ENCODE data around the gene NR4A3. TPM values are rescaled to one million over a fixed set of nuclear protein-coding genes. Genes with fewer than 3 reads are reported as not detected.
A peak's percentile ranks its signal among the peaks of the same experiment; 100 is the strongest.

The NR4A3 gene
- total RNA-seq, 4 donors from 2014 or later: 1.8 to 34.0 (median 3.8) TPM

DNA sequence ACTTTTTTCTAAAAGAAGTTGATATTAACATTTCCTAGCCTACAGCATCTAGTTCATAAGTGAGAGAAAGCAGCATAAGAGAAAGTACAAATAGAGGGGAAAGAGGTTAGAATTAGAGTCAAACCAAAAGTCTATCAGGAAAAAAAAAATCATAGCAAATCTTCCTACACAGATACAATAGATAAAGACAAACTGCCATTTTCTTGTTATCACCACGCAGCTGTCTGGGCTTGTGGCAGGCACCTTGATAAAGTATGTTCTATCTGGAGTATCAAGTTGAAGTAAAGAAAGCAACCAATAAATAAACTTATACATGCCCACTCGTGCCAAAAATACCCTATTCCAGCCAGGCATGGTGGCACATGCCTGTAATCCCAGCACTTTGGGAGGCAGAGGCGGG, 5.3 kb upstream of the NR4A3 start:
- no peak for ATAC-seq
- TF ChIP-seq POLR2A (IDR thresholded peaks at IDR 0.05): no peak
- TF ChIP-seq, protein P1, sequence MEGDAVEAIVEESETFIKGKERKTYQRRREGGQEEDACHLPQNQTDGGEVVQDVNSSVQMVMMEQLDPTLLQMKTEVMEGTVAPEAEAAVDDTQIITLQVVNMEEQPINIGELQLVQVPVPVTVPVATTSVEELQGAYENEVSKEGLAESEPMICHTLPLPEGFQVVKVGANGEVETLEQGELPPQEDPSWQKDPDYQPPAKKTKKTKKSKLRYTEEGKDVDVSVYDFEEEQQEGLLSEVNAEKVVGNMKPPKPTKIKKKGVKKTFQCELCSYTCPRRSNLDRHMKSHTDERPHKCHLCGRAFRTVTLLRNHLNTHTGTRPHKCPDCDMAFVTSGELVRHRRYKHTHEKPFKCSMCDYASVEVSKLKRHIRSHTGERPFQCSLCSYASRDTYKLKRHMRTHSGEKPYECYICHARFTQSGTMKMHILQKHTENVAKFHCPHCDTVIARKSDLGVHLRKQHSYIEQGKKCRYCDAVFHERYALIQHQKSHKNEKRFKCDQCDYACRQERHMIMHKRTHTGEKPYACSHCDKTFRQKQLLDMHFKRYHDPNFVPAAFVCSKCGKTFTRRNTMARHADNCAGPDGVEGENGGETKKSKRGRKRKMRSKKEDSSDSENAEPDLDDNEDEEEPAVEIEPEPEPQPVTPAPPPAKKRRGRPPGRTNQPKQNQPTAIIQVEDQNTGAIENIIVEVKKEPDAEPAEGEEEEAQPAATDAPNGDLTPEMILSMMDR (IDR thresholded peaks at IDR 0.05 in 4 of 5, conservative IDR thresholded peaks at IDR 0.05 in 1 of 5): no peak
- Histone ChIP-seq H3K4me1 (peaks cover 18 to 31% of the 10 kb centered on the region in 2 donors), H3K27ac (peak overlapping the region in 3 of 4 donors; percentile 98 to 100 (median 99)), H3K9me3 (no peaks in the 10 kb centered on the region), H3K4me3 (no peak overlapping the region), H3K36me3 (no peaks in the 10 kb centered on the region), H3K27me3 (no peaks in the 10 kb centered on the region)
- DNase-seq: no peak
- intact Hi-C loops (cut with DNase I; ENCODE audit: low total_unique reads): loop anchor here (5.0 to 10.0 kb wide), 5 partner anchors 632 to 1832 kb away; partner anchors contain the start of genes ANP32B, MRPL50, TGFBR1 and ZNF189
- in situ Hi-C loops (cut with MboI; ENCODE audit: low sequenced_read_pairs in 4 of 4): loop anchor here (10.0 to 25.0 kb wide), 5 partner anchors 396 to 629 kb away; partner anchors contain the start of genes ALG2 (in 1 of the 4) and SEC61B (in 1 of the 4)

DNA sequence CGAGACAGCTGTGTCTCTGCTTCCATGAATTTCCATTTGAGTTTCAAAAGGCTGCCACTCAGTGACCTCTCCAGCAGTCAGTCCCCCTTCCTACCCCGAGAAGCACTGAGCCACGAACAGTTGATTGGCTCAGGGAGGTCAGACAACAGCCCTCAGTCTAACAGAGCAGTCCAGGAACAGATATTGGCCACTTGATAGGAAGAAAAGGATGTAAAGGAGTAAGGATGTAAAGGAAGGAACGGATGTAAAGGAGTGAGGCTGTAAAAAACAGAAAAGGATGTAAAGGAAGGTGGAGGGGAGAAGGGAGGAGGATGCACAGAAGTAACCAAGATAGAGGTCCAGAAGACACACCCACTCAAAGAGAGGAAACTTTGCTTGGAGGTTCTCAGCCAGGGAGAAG, 3.2 kb upstream of the NR4A3 start:
- intact Hi-C loops (cut with DNase I; ENCODE audit: low total_unique reads): loop anchor here (5.0 to 10.0 kb wide), 5 partner anchors 634 to 1834 kb away; partner anchors contain the start of genes ANP32B, MRPL50, TGFBR1 and ZNF189

DNA sequence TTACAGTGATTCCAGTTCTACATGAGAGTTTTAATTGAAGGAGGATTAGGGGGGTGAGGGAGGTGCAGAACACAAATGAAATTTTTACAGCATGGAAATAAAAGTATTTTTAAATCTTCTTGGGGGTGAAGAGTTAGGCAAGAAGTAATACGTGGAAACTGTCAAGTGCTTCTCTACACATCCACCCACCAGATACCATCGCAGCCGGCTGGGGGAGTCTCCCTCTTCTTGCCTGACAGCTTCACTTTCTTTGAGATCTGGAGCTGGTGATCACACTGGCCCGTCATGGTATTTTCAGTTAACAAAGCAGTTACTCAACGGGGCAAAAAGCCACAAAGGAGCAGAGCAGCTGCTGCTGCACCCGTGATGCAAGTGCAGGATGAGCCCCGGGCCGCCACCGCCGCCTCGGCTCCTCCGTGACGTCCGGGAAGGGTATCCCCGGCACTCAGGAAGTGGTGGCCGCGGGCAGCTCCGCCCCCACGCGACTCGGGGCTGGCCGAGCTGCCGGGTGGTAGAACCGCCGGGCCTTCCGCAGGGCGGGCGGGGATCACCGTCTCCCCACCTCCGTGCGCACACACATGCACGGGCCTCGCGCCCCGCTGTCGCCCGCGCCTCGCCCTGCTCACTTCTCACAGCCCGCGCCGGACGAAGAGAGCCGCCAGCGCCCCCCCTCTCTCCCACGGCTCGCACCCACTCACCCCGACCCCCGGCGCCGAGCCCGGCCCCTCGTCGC, 2.4 kb upstream of the NR4A3 start:
- DNase-seq (peak; percentile 83 to 94), ATAC-seq (peak; percentile 37 to 48)
- Histone ChIP-seq H3K9me3 (no peaks in the 10 kb centered on the region), H3K4me1 (peaks cover 16 to 24% of the 10 kb centered on the region in 2 donors), H3K27me3 (peaks cover 0 to 2% (median 0%) of the 10 kb centered on the region in 3 donors), H3K27ac (peak overlapping the region; percentile 95 to 100 (median 98)), H3K36me3 (no peaks in the 10 kb centered on the region), H3K4me3 (peak overlapping the region; percentile 70 to 88 (median 78))
- TF ChIP-seq POLR2A (IDR thresholded peaks at IDR 0.05): peak; percentile 84 to 91
- TF ChIP-seq, protein P1 (IDR thresholded peaks at IDR 0.05 in 4 of 5, conservative IDR thresholded peaks at IDR 0.05 in 1 of 5): peak in 2 of 5 experiments; percentile 16 to 27
- intact Hi-C loops (cut with DNase I; ENCODE audit: low total_unique reads): loop anchor here (1.0 to 10.0 kb wide), 6 partner anchors 88 to 1834 kb away; partner anchors contain the start of genes ANP32B, MRPL50, TGFBR1 and ZNF189
- in situ Hi-C loops (cut with MboI; ENCODE audit: low sequenced_read_pairs in 4 of 4): loop anchor here (10.0 to 25.0 kb wide), 5 partner anchors 393 to 632 kb away; partner anchors contain the start of genes ALG2 (in 1 of the 4) and SEC61B (in 1 of the 4)

More for the DNA sequence above, 3.2 kb upstream of the NR4A3 start:
- Histone ChIP-seq H3K9me3 (no peaks in the 10 kb centered on the region), H3K4me1 (peaks cover 18 to 26% of the 10 kb centered on the region in 2 donors), H3K27me3 (no peaks in the 10 kb centered on the region), H3K27ac (peak overlapping the region; percentile 95 to 100 (median 98)), H3K4me3 (peak overlapping the region; percentile 70 to 88 (median 78)), H3K36me3 (no peaks in the 10 kb centered on the region)
- no peak for DNase-seq
- no peak for TF ChIP-seq POLR2A (IDR thresholded peaks at IDR 0.05)
- TF ChIP-seq, protein P1 (IDR thresholded peaks at IDR 0.05 in 4 of 5, conservative IDR thresholded peaks at IDR 0.05 in 1 of 5): no peak
- no peak for ATAC-seq
- in situ Hi-C loops (cut with MboI; ENCODE audit: low sequenced_read_pairs in 4 of 4): loop anchor here (10.0 to 25.0 kb wide), 5 partner anchors 394 to 631 kb away; partner anchors contain the start of genes ALG2 (in 1 of the 4) and SEC61B (in 1 of the 4)

DNA sequence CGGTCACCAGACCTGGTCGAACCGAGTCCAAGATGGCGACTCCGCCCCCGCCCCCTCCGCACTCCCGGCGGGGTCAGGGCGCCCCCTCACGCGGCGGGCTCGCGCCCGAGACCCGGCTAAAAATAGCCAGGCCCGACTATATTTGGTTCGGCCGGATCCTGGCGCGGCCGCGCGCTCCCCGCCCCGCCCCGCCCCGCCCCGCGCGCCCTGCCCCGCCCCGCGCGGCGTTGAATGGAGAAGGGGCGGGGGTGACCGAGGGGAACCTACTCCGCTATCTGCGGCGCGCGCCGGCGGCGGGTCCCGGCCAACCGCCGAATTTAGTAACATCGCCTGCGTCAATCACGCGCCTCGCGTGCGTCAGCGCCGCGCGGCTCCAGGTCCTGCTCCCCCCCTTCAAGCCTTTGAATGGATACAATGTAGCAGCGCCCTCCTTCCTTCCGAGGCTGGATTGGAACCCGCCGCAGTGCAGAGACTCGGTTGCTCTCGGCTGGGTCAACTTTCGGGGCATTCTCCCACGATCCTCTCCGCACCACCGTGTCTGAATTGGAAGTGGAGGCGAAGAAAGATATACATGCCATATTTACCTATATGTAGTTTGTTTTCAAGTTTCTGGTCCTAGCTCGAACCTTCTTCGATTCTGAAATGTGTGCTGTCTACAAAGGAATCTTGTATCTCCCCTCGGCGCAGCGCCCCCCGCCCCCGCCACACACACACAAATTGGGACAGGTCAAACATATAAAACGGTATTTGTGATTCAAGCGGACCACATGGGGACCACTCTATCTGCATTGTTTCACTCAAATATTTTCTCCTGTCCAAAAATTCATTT, 1.6 kb upstream of the NR4A3 start:
- peaks cover 8 to 29% of the 10 kb centered on the region in 2 donors for H3K4me1 ChIP-seq
- H3K27me3 ChIP-seq: peaks cover 0 to 6% (median 0%) of the 10 kb centered on the region in 3 donors
- TF ChIP-seq, protein P1 (IDR thresholded peaks at IDR 0.05 in 4 of 5, conservative IDR thresholded peaks at IDR 0.05 in 1 of 5): peak in 1 of 5 experiments; percentile 23
- TF ChIP-seq POLR2A (IDR thresholded peaks at IDR 0.05): peak; percentile 74 to 80
- H3K9me3 ChIP-seq: no peaks in the 10 kb centered on the region
- peak overlapping the region; percentile 81 to 88 (median 84) for H3K4me3 ChIP-seq
- peak overlapping the region; percentile 95 to 100 (median 100) for H3K27ac ChIP-seq
- in situ Hi-C loops (cut with MboI; ENCODE audit: low sequenced_read_pairs in 4 of 4): loop anchor here (10.0 to 25.0 kb wide), 5 partner anchors 392 to 633 kb away; partner anchors contain the start of genes ALG2 (in 1 of the 4) and SEC61B (in 1 of the 4)
- ATAC-seq (peak; percentile 53 to 60), DNase-seq (peak; percentile 90 to 97)
- H3K36me3 ChIP-seq: no peaks in the 10 kb centered on the region
- intact Hi-C loops (cut with DNase I; ENCODE audit: low total_unique reads): loop anchor here (1.0 to 10.0 kb wide), 12 partner anchors 87 to 1835 kb away; partner anchors contain the start of genes ANP32B, ERP44, INVS and MRPL50

Measured in gastrocnemius medialis (tissue), 4 donors.